ENCODE results near the gene HYAL2. TPM values are rescaled to one million over a fixed set of nuclear protein-coding genes. Genes with fewer than 3 reads are reported as not detected.

The HYAL2 gene
- total and polyA plus RNA-seq, 9 of the 15 experiments (the other 6 are each of a cell fraction or from before 2014, with no cell fraction given) = 0.36 to 22.7 (median 11.4) TPM; not detected in 1

DNA sequence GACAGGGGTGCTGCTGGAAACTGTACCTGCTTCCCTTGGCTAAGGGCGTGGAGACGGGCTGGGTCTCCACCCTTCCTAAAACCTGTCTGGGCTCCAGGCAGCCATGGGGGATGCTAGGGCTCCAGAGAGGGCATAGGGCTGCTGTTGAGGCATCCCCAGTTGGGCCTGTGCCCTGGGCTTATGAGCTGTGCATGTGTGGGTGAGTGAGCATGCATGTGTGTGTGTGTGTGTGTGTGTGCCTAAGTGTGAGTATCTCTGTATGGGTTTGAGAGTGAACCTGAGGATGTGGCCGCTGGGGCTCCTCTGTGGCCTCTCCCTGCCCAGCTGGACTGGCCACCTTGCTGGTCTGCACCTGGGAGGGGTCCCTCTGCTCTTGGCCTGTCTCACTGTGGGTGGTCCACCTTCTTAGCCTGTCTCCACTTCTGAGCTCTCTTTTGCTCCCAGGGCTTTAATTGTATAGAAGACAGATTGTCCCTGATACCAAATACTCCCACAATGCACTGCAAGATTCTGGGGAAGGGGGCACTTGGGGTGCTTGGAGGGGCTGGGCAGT is 48.7 kb upstream of the HYAL2 start:
- no TSS peak for BruUV-seq (replicated peaks)
- 78% methylated on average over 3 of the region's 3 CpGs for WGBS (ENCODE audit: insufficient coverage, low coverage, missing lambda C conversion rate)
- Histone ChIP-seq H3K27me3 (ENCODE audit: control insufficient read depth in 2 of 2, insufficient read depth in 2 of 2, low read length in 2 of 2) (no peaks in the 10 kb centered on the region), H3K4me1 (replicated peaks in 1 of 2; ENCODE audit: control insufficient read depth in 2 of 2, insufficient read depth in 2 of 2, low read length in 2 of 2) (peaks cover 13 to 41% of the 10 kb centered on the region in 2 experiments; a peak in 4 of 5 replicates), H3K36me3 (ENCODE audit: control insufficient read depth, insufficient read depth, low read length) (no peaks in the 10 kb centered on the region), H3K27ac (ENCODE audit: extremely low read depth, low read depth, low read length) (no peak overlapping the region), H4K20me1 (replicated peaks; ENCODE audit: control insufficient read depth, insufficient read depth, low read length) (no peaks in the 10 kb centered on the region), H3K4me2 (ENCODE audit: insufficient read depth, low read length) (no peak overlapping the region), H3K9ac (ENCODE audit: insufficient read depth in 1 of 2, low read depth in 2 of 2, low read length in 2 of 2) (peak overlapping the region in 1 of 2 experiments; percentile 72; a peak in 2 of 4 replicates), H3K79me2 (ENCODE audit: control insufficient read depth, insufficient read depth, low read length) (no peaks in the 10 kb centered on the region), H3K9me1 (ENCODE audit: control insufficient read depth, insufficient read depth, low read length) (no peaks in the 10 kb centered on the region), H3K9me3 (replicated peaks; ENCODE audit: control insufficient read depth, insufficient read depth, low read depth, low read length) (no peaks in the 10 kb centered on the region), H3K4me3 (no peak overlapping the region), H2AFZ (ENCODE audit: low read depth, low read length) (peak overlapping the region; percentile 72; the same call in 1 of the 2 replicates)
- in situ Hi-C loops (cut with MboI) = no loop called here
- ATAC-seq (no peak), DNase-seq (ENCODE audit: extremely low read depth in 1 of 4, low spot score in 3 of 4) (no peak), FAIRE-seq (no peak)
- POLR2A ChIA-PET = interaction anchor here (0.7 to 1.6 kb wide), 4 partner anchors 9 to 76 kb away, joined by 3 to 10 read pairs (median 4); no protein-coding TSS in a partner anchor
- CTCF ChIA-PET (ENCODE audit: low intra/inter-chr PET ratio) = interaction anchor here (0.9 to 1.3 kb wide), 3 partner anchors 65 to 179 kb away, joined by 3 to 10 read pairs (median 3); no protein-coding TSS in a partner anchor
- intact Hi-C loops (cut with micrococcal nuclease) = loop anchor here (5.0 kb wide), 1 partner anchor 171 kb away; no protein-coding TSS in a partner anchor
- TF ChIP-seq NFE2L1 (tag; IDR thresholded peaks at IDR 0.05; ENCODE audit: borderline replicate concordance, low read depth) (no peak), L3MBTL2 (IDR thresholded peaks at IDR 0.05) (no peak), ZFX (CRISPR knock-in tag; IDR thresholded peaks at IDR 0.05) (no peak), MXI1 (IDR thresholded peaks at IDR 0.05; ENCODE audit: low read depth, low read length) (no peak), SIN3A (IDR thresholded peaks at IDR 0.05; ENCODE audit: borderline replicate concordance in 2 of 2, control insufficient read depth in 1 of 2, low read depth in 2 of 2, low read length in 2 of 2) (no peak), LARP7 (IDR thresholded peaks at IDR 0.05) (no peak)
- TF ChIP-seq, protein P1, sequence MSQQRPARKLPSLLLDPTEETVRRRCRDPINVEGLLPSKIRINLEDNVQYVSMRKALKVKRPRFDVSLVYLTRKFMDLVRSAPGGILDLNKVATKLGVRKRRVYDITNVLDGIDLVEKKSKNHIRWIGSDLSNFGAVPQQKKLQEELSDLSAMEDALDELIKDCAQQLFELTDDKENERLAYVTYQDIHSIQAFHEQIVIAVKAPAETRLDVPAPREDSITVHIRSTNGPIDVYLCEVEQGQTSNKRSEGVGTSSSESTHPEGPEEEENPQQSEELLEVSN (IDR thresholded peaks at IDR 0.05; ENCODE audit: borderline replicate concordance in 1 of 2, extremely low read depth in 1 of 2, insufficient read depth in 1 of 2, insufficient read length in 1 of 2, low read depth in 1 of 2, low read length in 1 of 2, poor library complexity in 1 of 2, severe bottlenecking in 1 of 2) = no peak
- TF ChIP-seq, protein P2, sequence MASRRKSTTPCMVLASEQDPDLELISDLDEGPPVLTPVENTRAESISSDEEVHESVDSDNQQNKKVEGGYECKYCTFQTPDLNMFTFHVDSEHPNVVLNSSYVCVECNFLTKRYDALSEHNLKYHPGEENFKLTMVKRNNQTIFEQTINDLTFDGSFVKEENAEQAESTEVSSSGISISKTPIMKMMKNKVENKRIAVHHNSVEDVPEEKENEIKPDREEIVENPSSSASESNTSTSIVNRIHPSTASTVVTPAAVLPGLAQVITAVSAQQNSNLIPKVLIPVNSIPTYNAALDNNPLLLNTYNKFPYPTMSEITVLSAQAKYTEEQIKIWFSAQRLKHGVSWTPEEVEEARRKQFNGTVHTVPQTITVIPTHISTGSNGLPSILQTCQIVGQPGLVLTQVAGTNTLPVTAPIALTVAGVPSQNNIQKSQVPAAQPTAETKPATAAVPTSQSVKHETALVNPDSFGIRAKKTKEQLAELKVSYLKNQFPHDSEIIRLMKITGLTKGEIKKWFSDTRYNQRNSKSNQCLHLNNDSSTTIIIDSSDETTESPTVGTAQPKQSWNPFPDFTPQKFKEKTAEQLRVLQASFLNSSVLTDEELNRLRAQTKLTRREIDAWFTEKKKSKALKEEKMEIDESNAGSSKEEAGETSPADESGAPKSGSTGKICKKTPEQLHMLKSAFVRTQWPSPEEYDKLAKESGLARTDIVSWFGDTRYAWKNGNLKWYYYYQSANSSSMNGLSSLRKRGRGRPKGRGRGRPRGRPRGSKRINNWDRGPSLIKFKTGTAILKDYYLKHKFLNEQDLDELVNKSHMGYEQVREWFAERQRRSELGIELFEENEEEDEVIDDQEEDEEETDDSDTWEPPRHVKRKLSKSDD (conservative IDR thresholded peaks at IDR 0.05; ENCODE audit: low read length) = no peak
